NOMO-1 treated with DMSO at 0.1 percent for 48 hours (cell line): ENCODE results near the gene GPR107.
A peak's percentile ranks its signal among the peaks of the same experiment; 100 is the strongest.

Source experiments
- DNase-seq: peaks from one replicate; lab custom pipeline; 2025; ENCODE audit not compliant: unreplicated experiment; lab: John Stamatoyannopoulos, UW

The GPR107 gene

DNA sequence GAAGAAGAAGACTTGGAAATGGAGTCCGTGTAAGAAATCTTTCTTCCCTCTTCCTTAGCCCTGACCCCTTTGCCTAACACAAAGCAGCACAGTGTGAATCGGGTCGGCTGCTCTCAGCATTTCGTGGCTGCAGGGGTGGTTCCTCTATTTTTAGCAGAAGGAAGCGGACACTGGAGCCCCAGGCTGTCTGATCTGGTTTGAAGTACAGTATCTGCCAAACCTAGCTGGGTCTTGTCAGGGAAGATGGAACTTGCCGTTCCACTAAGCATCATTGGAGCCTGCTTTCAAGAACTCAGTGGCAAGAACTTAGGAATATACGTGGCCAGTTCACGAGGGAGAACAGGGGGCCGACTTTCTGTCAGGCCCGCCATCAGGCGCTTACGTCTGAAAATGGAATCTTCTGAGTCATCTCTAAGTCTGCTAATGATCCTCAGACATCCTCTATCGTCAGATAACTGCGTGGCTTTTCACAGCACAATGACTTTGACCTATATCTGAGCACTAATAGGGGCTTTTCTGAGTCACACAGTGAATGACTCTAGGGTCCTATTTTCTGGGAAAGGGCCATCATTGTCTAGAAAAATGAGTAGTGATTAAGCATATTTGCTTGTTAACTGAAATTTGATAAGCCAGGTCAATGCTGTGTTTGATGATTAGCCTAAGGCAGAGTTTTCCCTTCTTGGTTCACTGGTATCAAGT, 75.2 kb downstream of the GPR107 start:
- peak; percentile 88 for DNase-seq

DNA sequence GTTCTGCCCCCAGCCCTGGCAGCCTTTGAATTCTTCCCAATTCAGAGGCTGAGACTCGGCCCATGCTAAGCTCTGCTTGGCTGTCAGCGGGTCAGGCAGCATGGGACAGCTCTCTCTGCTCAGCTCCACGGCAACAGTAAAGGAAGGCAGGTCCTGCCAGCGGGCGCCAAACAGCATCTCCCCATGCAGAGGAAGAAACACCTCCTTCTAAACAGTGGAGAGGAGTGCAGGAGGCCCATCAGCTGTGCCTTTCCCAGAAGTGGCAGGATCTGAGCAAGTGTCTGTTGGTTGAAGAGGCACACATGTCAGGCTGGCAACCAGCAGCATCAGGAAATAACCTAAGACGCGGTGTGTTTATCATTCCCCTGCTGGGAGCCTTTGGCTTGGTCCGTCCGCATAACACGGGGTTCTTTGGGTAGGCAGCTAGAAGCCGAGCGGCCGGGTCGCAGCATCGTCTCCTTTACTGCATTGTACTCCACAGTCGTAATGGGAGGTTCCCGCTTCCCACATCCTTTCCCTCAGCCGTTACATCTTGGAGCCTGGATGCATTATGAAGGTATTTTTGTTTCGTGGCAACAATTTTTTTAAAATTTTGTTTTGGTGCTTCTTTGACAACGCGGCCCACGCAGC, 75.8 kb downstream of the GPR107 start:
- no peak for DNase-seq

DNA sequence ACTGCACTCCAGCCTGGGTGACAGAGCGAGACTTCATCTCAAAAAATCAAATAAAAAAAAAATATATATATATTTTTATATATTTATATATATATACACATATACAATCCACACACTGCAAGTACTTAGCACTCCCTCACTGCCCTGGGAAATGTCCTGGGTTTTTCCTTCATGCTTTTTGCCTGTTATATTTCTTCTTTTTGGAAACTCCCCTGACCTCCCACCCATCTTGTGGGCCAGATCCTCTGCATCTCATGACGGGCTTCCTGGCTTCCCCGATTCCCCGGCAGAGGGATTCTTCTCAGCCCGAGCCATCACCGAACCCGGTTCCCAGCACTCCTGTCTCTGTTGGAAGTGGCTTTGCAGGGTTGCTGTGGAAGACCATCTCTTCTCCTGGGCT, 79.0 kb downstream of the GPR107 start:
- no peak for DNase-seq

DNA sequence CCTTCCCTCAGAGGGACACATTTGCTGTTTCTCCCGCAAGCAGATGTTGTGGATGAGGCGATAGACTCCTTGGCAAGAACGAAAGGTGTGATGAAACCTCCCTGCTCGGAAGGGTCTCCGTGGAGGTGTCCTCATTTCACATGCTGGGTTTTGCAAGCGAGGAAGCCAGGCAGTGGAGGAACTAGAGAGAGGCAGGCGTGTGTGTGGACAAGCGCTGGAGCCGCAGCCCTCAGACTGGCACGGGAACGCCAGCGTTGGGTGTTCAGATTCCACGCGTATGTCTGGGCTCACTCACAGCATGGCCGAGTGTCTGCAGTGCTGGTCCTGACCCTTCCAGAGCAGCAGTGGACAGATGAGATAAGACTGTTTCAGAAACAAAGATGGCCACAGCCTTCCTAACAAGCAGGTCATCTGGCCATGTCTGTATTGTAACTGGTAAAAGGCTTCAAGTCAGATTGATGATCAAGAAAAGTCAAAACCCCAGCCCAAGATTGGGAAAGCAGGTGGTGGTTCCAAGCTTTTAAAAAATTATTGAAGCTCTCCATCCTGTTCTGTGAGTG, 83.5 kb downstream of the GPR107 start:
- DNase-seq: no peak

DNA sequence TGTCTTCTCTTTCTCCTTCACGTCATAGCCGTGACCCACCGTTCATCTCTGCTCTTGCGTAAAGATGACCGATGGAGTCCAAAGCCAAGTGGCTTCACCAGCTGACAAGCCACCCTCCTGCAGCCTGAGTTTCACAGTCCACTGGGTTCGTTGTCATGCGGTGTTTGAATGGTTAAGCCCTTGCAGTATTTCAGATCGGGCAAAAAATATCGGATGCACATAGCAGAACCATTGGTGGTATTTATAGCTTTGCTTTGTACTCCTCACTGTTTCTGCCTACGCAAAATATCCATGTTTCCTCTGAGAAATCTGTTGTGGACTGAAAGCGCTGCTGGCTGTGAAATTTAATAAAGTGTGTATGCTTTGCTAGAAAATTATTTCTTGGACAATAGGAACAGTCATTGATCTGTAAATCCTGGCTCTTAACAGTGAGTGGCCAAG, 84.0 kb downstream of the GPR107 start:
- no peak for DNase-seq

DNA sequence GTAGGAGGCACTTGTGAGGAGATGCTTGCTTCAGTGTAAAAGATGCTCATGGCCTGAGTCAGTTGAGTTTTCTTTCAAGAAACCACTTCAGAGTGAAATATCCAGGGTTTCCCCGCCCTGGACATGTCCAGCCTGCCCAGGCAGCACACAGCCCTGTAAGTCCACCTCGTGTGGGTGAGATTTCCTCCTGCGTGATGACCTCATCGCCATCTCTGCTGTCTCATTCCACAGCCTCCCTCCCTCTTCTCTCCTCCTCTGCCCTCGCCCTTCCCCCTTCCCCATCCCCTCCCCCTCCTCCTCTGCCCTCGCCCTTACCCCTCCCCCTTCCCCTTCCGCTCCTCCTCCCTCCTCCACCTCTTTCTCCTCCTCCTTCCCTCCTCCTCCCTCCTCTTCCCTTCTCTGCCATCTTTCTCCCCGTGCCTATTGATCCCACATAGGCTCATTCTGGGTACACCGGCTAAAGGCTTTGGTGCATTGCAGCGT, 84.5 kb downstream of the GPR107 start:
- no peak for DNase-seq

DNA sequence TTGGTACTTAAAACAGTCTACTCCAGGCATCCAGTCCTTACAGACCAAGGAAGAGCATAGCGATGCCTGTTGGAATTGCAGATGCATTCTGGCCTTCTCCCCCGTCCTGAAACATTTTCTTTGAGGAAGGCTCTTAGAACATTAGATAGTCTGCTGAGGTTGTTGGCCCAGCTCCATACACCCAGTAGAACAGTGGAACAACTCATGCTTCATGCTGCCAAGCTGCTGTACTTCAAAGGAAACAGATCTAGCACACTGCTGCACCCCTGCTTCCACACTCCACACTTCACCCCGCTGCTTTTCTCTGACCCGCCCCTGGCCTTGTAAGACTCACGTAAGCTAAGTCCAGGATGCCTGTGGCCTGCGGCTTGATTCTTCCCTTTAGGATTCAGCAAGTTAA, 85.1 kb downstream of the GPR107 start:
- no peak for DNase-seq

DNA sequence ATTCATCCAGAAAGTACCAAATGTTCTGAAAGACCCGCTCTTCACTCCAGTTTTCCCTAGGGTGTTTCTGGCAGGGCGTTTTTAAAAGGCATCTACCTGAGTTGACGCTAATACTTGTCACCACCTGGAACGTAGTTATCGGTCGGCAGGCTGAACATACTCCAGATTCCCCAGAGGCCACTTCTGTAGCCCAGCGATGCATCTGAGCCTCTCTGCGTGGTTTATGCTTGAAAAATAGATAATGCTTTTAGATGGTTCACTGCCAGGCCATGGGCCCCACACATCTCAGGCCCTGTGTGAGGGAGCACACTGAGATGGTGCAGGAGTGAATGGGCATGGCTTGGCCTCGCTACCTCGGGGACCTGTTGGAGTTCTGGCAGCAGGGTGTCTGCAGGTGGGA, 85.5 kb downstream of the GPR107 start:
- DNase-seq: no peak

DNA sequence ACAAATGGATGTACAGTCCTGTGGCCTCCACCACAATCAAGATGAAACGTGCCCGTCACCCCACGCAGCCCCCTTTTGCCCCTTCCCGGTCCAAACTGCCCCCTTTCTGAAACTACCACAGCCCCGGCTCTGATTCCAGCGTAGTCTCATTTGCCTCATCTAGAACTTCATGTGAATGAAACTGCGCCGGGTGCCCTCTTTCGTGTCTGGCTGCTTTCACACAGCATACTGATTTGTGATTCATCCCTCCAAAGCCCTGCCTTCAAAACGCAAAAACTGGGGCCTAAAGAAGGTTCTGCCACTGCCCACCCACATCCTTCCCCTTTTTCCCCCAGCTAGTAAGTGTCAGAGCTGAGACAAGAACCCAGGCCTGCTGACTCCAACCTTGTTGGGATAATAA, 87.0 kb downstream of the GPR107 start:
- peak; percentile 88 for DNase-seq

DNA sequence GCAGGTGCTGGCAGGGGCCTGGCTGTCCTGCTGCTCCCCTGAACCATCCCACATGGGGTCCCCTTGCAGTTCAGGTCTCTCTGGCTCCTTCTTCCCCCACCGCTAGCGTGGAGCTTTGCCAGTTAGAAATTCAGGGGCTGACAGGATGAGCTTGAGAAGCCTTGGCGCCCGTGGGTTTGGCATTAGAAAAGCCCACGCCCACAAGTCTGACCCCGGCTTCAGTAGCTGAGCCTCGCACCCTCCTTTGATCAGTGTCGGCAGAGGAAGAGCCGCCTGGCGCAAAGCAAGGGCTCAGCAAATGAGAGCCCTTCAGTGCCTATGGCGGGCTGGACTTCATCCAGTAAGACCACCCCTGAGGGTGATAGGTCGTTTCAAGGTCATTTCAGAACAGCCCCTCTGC, 88.3 kb downstream of the GPR107 start:
- DNase-seq: no peak

DNA sequence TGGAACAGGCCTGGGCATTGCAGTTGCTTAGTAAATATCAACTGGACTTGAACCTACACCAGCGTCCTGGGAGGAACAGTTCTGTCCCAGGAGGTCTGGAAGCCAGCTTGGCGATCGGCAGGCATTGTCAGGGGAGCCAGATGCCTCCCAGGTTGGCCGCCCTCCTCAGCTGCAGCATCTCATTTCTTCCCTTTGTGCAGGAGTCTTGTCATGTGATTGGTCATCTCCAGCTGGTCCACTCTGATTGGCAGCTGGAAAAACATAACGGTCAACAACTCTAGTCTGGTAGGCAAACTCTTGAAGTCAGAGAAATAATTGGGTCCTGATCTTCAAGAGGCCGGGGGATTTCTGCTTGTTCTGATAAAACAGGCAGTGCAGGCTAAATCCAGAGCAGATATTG, 88.9 kb downstream of the GPR107 start:
- no peak for DNase-seq

DNA sequence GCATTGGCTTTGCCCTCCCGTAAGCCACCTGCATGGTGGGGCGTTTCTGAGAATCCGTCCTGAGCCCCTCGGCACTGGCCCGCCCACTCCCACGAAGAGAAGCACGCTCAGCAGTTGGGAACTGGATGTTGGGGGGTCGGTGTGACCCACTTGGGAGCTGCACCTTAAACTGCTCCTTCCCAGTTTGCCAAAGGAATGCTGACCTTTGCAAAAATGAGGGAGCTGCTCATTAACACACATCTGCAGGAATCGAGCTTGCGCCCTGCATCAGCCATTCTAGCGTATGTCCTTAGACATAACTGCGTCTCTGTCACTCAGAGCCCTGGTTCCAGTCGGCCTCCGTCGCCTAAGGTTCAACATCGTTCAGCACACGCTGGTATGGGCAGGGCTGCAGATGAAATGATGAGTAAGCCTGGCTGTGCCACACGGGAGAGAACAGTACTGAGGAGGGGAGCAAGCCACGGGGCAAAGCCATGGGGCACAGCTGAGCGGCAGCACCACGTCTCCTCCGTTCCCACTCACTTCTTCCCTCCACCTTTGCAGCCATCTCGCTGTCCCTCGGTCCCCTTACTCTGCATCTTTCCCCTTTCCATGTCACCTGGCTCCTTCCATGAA, 89.7 kb downstream of the GPR107 start:
- DNase-seq: no peak

DNA sequence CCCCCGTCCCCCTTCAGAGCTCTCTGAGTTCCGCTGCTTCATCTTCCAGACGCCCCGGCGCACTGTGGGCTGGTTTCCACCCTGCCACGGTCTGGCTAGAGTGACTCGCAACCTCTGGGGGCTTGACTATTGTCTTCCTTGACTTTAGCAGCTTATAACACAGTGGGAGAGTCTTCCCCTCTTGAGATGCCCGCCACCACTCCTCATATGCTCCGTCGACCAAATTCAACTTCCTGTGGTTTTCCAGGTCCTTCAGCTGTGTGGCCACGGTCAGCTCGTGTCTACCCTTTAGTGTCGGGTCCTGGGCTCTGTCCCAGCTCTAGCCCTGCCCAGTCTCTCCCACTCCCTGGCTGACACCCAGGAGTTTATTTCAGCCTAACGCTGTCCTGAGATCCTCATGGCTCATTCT, 90.3 kb downstream of the GPR107 start:
- DNase-seq: no peak

DNA sequence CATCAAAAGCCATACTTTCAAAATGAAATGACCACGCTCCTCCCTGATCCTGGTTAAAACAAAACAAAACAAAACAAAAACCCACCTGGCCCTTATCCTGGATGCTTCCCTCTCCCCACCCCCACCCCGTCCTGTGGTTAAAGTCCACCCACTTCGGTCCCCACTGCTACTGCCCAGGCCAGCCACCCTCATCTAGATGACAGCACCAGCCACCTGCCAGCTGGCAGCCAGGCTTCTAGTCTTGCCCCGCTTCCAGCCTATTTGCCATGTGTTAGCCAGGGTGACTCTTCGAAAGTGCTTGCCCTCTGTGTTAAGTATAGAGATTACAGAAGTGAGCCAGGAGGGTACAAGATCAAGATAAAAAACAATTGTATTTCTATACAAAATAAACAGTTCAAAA, 91.0 kb downstream of the GPR107 start:
- DNase-seq: no peak

DNA sequence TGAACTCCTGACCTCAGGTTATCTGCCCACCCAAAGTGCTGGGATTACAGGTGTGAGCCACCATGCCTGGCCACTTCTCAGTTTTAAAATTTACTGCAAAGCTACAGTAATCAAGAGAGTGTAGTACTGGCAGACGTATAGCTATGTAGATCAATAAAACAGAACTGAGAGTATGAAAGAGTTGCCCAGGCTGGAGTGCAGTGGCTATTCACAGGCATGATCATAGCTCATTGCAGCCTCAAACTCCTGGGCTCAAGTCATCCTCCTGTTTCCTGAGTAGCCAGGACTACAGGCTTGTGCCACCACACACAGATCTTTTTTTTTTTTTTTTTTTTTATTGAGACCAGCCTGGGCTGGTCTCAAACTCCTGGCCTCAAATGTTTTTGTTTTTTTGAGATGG, 92.0 kb downstream of the GPR107 start:
- no peak for DNase-seq

DNA sequence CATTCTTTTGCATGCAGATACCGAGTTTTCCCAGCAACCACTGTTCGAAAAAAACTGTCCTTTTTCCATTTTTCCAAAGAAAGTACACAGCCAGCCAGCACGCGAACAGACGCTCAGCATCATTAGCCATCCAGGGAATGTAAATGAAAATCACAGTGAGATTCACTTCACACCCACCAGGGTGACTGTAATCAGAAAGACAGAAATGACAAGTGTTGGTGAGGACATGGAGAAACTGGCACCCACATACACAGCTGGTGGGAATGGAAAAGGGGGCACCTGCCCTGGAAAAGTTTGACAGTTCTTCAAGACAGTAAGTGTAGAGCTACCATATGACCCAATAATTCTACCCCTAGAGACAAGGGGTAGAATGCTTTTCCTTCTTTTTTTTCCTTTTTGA, 93.5 kb downstream of the GPR107 start:
- no peak for DNase-seq

DNA sequence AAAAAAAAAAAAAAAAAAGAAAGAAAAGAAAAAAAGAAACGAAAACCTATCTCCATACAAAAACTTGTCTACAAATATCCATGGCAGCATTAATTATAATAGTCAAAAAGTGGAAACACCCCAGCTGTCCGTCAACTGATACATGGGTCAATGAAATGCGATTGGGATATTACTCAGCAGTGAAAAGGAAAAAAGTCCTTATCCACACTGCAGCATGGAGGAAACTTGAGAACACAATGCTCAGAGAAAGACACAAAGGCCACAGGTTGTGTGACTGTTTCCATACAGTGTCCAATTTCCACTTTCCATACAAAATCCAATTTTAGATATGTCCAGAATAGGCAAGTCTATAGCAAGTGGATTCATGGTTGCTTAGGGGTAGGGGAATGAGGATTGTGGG, 94.2 kb downstream of the GPR107 start:
- no peak for DNase-seq

DNA sequence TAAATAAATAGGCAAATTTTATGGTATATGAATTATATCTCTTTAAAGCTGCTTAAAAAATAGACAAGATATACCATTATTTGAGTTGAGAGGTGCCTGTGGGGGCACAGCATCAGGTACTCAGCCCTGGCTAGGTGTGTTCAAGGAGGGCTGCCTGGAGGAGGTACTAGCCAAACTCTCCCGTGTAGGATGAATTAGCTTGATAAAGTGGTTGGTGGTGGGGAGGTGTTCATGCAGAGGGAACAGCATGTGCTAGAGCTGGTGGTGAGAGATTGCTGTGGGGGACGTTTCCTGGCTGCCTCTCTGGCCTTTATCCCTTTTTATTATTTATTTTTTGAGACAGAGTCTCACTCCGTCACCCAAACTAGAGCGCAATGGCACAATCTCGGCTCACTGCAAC, 95.3 kb downstream of the GPR107 start:
- DNase-seq: no peak

DNA sequence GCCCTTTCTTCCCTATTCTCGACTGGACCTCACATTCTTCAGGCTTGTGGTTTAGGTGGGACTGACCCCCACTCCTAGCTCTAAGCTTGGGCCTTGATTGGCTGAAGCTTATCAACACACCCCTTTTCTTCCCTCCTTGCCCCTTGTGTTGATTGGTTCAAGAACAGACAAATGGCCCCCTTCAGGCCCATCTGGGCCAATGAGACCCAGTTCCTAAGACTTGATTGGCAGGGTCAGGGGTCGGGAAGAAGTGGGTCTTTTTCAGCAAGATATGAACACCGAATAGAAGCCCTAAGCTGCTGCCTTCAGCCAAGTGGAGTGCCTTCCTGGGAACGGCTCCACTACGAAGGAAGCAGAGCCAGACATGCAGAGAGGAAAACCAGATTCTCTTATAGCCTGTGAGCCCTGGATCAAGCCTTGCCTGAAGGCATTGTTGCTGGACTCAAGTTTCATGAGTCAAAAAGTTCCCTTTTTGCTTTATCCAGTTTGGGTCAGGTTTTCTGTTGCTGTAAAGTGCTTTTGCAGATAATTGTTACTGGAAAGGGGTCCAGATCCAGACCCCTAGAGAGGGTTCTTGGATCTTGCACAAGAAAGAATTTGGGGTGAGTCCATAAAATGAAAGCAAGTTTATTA, 96.1 kb downstream of the GPR107 start:
- DNase-seq: no peak

DNA sequence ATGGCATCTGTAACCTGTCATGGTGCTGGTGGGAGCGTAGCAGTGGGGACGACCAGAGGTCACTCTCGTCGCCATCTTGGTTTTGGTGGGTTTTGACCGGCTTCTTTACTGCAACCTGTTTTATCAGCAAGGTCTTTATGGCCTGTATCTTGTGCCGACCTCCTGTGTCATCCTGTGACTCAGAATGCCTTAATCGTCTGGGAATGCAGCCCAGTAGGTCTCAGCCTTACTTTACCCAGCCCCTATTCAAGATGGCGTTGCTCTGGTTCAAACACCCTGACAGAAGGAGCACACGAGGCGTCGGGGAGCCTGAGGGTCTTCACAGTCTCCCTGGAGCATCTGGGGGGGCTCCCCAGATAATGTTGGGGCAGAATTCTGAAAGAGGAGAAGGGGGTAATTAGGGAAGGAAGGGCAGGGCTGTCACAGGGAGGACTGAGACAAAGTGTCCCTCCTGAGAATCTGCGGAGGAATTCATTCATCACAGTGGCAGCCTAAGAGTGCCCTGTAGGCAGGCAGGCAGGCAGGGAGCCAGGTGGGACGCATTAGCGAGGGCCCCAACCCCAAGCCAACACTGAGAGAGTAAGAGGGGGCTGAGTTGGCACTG, 97.2 kb downstream of the GPR107 start:
- no peak for DNase-seq

DNA sequence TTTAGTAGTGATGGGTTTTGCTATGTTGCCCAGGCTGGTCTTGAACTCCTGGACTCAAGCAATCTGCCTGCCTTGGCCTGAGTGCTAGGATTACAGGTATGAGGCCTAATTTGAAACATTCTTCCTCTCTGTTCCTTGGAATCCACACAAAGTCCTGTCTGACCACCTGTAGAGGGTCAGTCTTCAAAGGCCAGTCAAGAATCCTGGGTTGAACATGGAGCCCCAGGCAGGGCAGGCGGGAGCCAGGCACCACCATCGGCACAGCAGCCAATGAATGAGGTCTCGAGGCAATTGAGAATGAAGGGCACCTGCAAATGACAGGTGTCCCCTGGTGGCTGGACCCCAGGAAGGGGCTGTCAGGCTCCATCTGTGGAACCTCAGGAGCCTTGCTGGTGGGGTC, 101.1 kb downstream of the GPR107 start:
- DNase-seq: no peak
